Endothelial cell of umbilical vein (primary cell): ENCODE data around the gene AFTPH. TPM values are rescaled to one million over a fixed set of nuclear protein-coding genes. Genes with fewer than 3 reads are reported as not detected.

ENCODE experiments used
- BruUV-seq: library from RNA; stranded (reverse); fragments of 400-500 nt; replicated peaks from 2 replicates; lab custom pipeline; 2021; lab: Mats Ljungman, UMichigan
- CTCF ChIA-PET: fragments of 300-600, 350-600 bp; sonication (Branson Sonifier 250); formaldehyde crosslinking; loops from one replicate; lab custom pipeline; 2021; ENCODE audit warnings: antibody characterized with exemption, inconsistent platforms; lab: Charles Lee
- POLR2A ChIA-PET: fragments of 300-600, 350-600 bp; sonication (Branson Sonifier 250); formaldehyde crosslinking; loops from one replicate; lab custom pipeline; 2021; ENCODE audit warnings: antibody characterized with exemption, inconsistent platforms; lab: Charles Lee
- DNase-seq: peaks from one replicate; pipeline ENCODE4 v3.0.0-alpha.2; 2011; ENCODE audit warnings: low read depth, low spot score
- FAIRE-seq: peaks from 2 replicates; lab custom pipeline; 2011; peaks lifted over from hg19 to GRCh38; lab: Jason Lieb, UNC
- H2AFZ ChIP-seq: 2 replicates; pipeline ENCODE4 v1.6.0; 2012; ENCODE audit warnings: low read depth, low read length, control low read depth, inconsistent platforms
- H3K27ac ChIP-seq: 2 replicates; pipeline ENCODE4 v1.5.1; 2011; ENCODE audit warnings: low read depth, mild to moderate bottlenecking, control low read depth, low read length, moderate library complexity; ENCODE audit not compliant: insufficient read depth
- H3K27me3 ChIP-seq, 2 experiments: 2 replicates each; pipeline versions ENCODE4 v1.6.0 to v1.6.1; 2011; ENCODE audit warnings: low read length in 2 of 2, mixed read lengths in 1 of 2; ENCODE audit not compliant: control insufficient read depth in 2 of 2, insufficient read depth in 2 of 2
- H3K36me3 ChIP-seq, 2 experiments: 2 replicates in 1 of 2; 3 replicates in 1 of 2; pipeline ENCODE4 v1.5.1; 2011; ENCODE audit warnings: low read length in 2 of 2, mild to moderate bottlenecking in 1 of 2, moderate library complexity in 1 of 2; ENCODE audit not compliant: control insufficient read depth in 2 of 2, insufficient read depth in 2 of 2; ENCODE audit errors: extremely low read depth in 1 of 2
- H3K4me1 ChIP-seq: 3 replicates; pipeline ENCODE4 v1.5.1; 2011; ENCODE audit warnings: mild to moderate bottlenecking, low read length; ENCODE audit not compliant: control insufficient read depth, insufficient read depth; ENCODE audit errors: extremely low read depth
- H3K4me2 ChIP-seq: 2 replicates; pipeline ENCODE4 v1.6.1; 2011; ENCODE audit warnings: low read length, control low read depth, mixed read lengths; ENCODE audit not compliant: insufficient read depth
- H3K4me3 ChIP-seq, 3 experiments: fragments of 200-600 bp in 1 of 3; sonication (generic), shearing (Covaris generic) in 1 of 3; replicated peaks in 1 of 3; 2 replicates each; pipeline ENCODE4 v1.5.1; 2011 to 2016; ENCODE audit warnings: control low read depth in 3 of 3, low read length in 3 of 3, mild to moderate bottlenecking in 2 of 3, inconsistent platforms in 1 of 3, low read depth in 1 of 3, moderate library complexity in 1 of 3; ENCODE audit not compliant: insufficient read depth in 1 of 3
- H3K79me2 ChIP-seq: 2 replicates; pipeline ENCODE4 v1.6.0; 2012; ENCODE audit warnings: low read length, inconsistent platforms; ENCODE audit not compliant: control insufficient read depth, insufficient read depth
- H3K9ac ChIP-seq: replicated peaks from 2 replicates; pipeline ENCODE3; 2011; ENCODE audit warnings: low read length, control low read depth; ENCODE audit not compliant: insufficient read depth; ENCODE audit errors: extremely low read depth
- H3K9me1 ChIP-seq: replicated peaks from 3 replicates; pipeline ENCODE4 v1.6.0; 2011; ENCODE audit warnings: mild to moderate bottlenecking, low read length; ENCODE audit not compliant: control insufficient read depth, insufficient read depth; ENCODE audit errors: extremely low read depth
- H3K9me3 ChIP-seq: replicated peaks from 2 replicates; pipeline ENCODE4 v1.5.1; 2012; ENCODE audit warnings: low read length, inconsistent platforms; ENCODE audit not compliant: control insufficient read depth, insufficient read depth
- H4K20me1 ChIP-seq: replicated peaks from 2 replicates; pipeline ENCODE3; 2011; ENCODE audit warnings: mild to moderate bottlenecking, low read length; ENCODE audit not compliant: control insufficient read depth, insufficient read depth; ENCODE audit errors: extremely low read depth
- EZH2 ChIP-seq: IDR thresholded peaks from 2 replicates; pipeline ENCODE4 v1.6.1; 2012; ENCODE audit warnings: borderline replicate concordance, low read depth, mild to moderate bottlenecking, moderate library complexity, low read length, inconsistent platforms; ENCODE audit not compliant: severe bottlenecking
- FOS ChIP-seq: IDR thresholded peaks from 2 replicates; pipeline ENCODE4 v1.6.1; 2011; ENCODE audit warnings: mild to moderate bottlenecking, low read length, moderate library complexity, borderline replicate concordance; ENCODE audit not compliant: insufficient read depth
- GATA2 ChIP-seq: IDR thresholded peaks from 2 replicates; pipeline ENCODE4 v1.7.0; 2011; ENCODE audit warnings: low read depth, mild to moderate bottlenecking, moderate library complexity, mixed read lengths, low read length; ENCODE audit not compliant: insufficient read length, insufficient read depth
- JUN ChIP-seq: IDR thresholded peaks from 2 replicates; pipeline ENCODE4 v1.6.1; 2011; ENCODE audit warnings: borderline replicate concordance, low read depth; ENCODE audit not compliant: insufficient read length, insufficient read depth
- MYC ChIP-seq: IDR thresholded peaks from one replicate; pipeline ENCODE4 v1.6.1; 2011; ENCODE audit warnings: mild to moderate bottlenecking, low read depth, low read length
- POLR2A ChIP-seq: IDR thresholded peaks from 2 replicates; pipeline ENCODE4 v1.6.1; 2012; ENCODE audit warnings: low read depth, mild to moderate bottlenecking, control low read depth, low read length
- POLR2AphosphoS5 ChIP-seq: IDR thresholded peaks from 2 replicates; pipeline ENCODE4 v1.6.1; 2012; ENCODE audit warnings: low read depth, mild to moderate bottlenecking, control low read depth, low read length, moderate library complexity; ENCODE audit not compliant: insufficient read depth
- dilution Hi-C: fragments of 300-500 bp; cut with MboI; formaldehyde crosslinking; loops from one replicate; pipeline ENCODE4 v1.15.0; 2019; ENCODE audit warnings: low sequenced_read_pairs; ENCODE audit not compliant: extremely low pct_ligation_motif_present
- intact Hi-C: fragments of 100-400 bp; cut with micrococcal nuclease; formaldehyde crosslinking; loops from one replicate; pipeline ENCODE4 v1.10.0; 2022
- polyA plus RNA-seq, 4 experiments: library from polyadenylated mRNA; depleted of rRNA in 3 of 4; stranded (reverse) in 3 of 4; unstranded in 1 of 4; fragments of >200 nt; gene quantifications; 2 replicates each; pipeline versions ENCODE4 v1.2.1 to v1.2.3, GENCODE V29; 2011 to 2012; ENCODE audit warnings: missing spikeins in 1 of 4
- total RNA-seq: library from RNA; stranded (reverse); gene quantifications from 2 replicates; pipeline ENCODE4 v1.2.3, GENCODE V29; 2021
- TF ChIP-seq, protein P1 (sequence below): IDR thresholded peaks from 2 replicates; pipeline ENCODE4 v1.6.1; 2011; ENCODE audit not compliant: insufficient read depth, insufficient read length
- TF ChIP-seq, protein P2 (sequence below), 2 donors: IDR thresholded peaks; 1 replicate in 1 of 2; 2 replicates in 1 of 2; pipeline ENCODE4 v1.5.1; 2011; ENCODE audit warnings: low read length in 2 of 2, mild to moderate bottlenecking in 2 of 2, moderate library complexity in 2 of 2, control low read depth in 1 of 2, inconsistent platforms in 1 of 2, low read depth in 1 of 2; ENCODE audit not compliant: insufficient read depth in 1 of 2; ENCODE audit errors: extremely low read depth in 1 of 2

The AFTPH gene
- total and polyA plus RNA-seq, 2 donors (not counting 3 experiments of a cell fraction or from before 2014, with no cell fraction given), result 6.9 to 15.3 TPM

DNA sequence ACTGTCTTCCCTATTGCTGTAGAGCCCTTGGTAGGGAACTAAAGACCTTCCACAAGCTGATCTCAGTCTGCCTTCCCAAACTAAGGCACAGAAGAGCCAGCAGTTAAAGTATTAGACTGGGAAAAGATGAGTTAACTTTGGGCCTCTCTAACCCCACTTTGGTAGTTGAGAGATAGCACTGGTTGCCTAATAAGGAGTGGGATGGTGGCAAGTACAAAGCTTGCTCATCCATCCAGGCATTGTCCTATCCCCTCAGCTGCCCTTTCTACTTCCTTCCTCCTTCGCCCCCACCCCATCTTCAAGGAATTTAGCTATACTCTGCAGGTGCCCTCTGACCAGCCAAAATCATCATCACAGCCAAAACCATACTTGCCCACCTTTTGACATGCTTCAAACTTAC lies 22.2 kb upstream of the AFTPH start:
- dilution Hi-C loops, result no loop called here
- Histone ChIP-seq H3K79me2 (no peaks in the 10 kb centered on the region), H3K4me2 (no peak overlapping the region), H3K9me1 (no peaks in the 10 kb centered on the region), H3K9ac (no peak overlapping the region), H3K36me3 (no peaks in the 10 kb centered on the region), H4K20me1 (no peaks in the 10 kb centered on the region), H2AFZ (no peak overlapping the region), H3K27ac (no peak overlapping the region), H3K27me3 (peaks cover 24 to 37% of the 10 kb centered on the region in 2 experiments), H3K9me3 (no peaks in the 10 kb centered on the region), H3K4me3 (no peak overlapping the region), H3K4me1 (no peaks in the 10 kb centered on the region)
- no TSS peak for BruUV-seq
- intact Hi-C loops, result no loop called here
- DNase-seq (no peak), FAIRE-seq (no peak)
- POLR2A ChIA-PET, result no interaction called here
- CTCF ChIA-PET, result interaction anchor here (1.2 to 3.3 kb wide), 5 partner anchors 9 to 171 kb away, joined by 3 to 15 read pairs (median 4); no protein-coding TSS in a partner anchor
- no peak for TF ChIP-seq POLR2A
- TF ChIP-seq, protein P1, sequence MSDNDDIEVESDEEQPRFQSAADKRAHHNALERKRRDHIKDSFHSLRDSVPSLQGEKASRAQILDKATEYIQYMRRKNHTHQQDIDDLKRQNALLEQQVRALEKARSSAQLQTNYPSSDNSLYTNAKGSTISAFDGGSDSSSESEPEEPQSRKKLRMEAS, result no peak
- TF ChIP-seq JUN, result no peak
- no peak for TF ChIP-seq GATA2
- TF ChIP-seq MYC, result no peak
- no peak for TF ChIP-seq POLR2AphosphoS5
- TF ChIP-seq EZH2, result no peak
- no peak for TF ChIP-seq FOS
- TF ChIP-seq, protein P2, sequence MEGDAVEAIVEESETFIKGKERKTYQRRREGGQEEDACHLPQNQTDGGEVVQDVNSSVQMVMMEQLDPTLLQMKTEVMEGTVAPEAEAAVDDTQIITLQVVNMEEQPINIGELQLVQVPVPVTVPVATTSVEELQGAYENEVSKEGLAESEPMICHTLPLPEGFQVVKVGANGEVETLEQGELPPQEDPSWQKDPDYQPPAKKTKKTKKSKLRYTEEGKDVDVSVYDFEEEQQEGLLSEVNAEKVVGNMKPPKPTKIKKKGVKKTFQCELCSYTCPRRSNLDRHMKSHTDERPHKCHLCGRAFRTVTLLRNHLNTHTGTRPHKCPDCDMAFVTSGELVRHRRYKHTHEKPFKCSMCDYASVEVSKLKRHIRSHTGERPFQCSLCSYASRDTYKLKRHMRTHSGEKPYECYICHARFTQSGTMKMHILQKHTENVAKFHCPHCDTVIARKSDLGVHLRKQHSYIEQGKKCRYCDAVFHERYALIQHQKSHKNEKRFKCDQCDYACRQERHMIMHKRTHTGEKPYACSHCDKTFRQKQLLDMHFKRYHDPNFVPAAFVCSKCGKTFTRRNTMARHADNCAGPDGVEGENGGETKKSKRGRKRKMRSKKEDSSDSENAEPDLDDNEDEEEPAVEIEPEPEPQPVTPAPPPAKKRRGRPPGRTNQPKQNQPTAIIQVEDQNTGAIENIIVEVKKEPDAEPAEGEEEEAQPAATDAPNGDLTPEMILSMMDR (IDR thresholded peaks at IDR 0.05; ENCODE audit: extremely low read depth in 1 of 2, insufficient read depth in 1 of 2, low read depth in 1 of 2, low read length in 2 of 2), result no peak
